Peyer's patch (tissue), 4 donors: ENCODE results near the gene HPF1. TPM values are rescaled to one million over a fixed set of nuclear protein-coding genes. Genes with fewer than 3 reads are reported as not detected.
"Not testable (repeated sequence)": the region's sequence is repeated elsewhere in the genome, so short reads cannot be mapped to it uniquely, and the experiment has no call there.

Source experiments
- DNase-seq, 3 donors: peaks; one replicate each; pipeline ENCODE4 v3.0.0-alpha.2; 2017 to 2019
- H3K27ac ChIP-seq, 4 donors: fragments of 200-600 bp; sonication (generic); one replicate each; pipeline ENCODE4 v1.5.1; 2016 to 2019
- H3K27me3 ChIP-seq, 2 donors: fragments of 200-600 bp; sonication (generic); one replicate each; pipeline ENCODE4 v1.5.1; 2019
- H3K36me3 ChIP-seq, 3 donors: fragments of 200-600 bp; sonication (generic); one replicate each; pipeline ENCODE4 v1.5.1; 2016 to 2019
- H3K4me1 ChIP-seq, 4 donors: fragments of 200-600 bp; sonication (generic); one replicate each; pipeline ENCODE4 v1.5.1; 2016 to 2019
- H3K4me3 ChIP-seq, 4 donors: fragments of 200-600 bp; sonication (generic); 1 replicate in 3 of 4; 2 replicates in 1 of 4; pipeline ENCODE4 v1.5.1; 2016 to 2019; ENCODE audit warnings: mild to moderate bottlenecking in 1 of 4
- H3K9me3 ChIP-seq, 4 donors: fragments of 200-600 bp; sonication (generic); one replicate each; pipeline ENCODE4 v1.5.1; 2016 to 2019; ENCODE audit warnings: mild to moderate bottlenecking in 1 of 4
- CTCF ChIP-seq, 6 experiments: fragments of 450-650 bp in 4 of 6; fragments of 200-600 bp in 2 of 6; sonication (generic) in 1 of 6; IDR thresholded peaks; one replicate each; pipeline ENCODE4 v1.5.1; 2017 to 2019; ENCODE audit warnings: antibody characterized with exemption in 6 of 6, mild to moderate bottlenecking in 3 of 6, moderate library complexity in 1 of 6
- POLR2A ChIP-seq, 2 donors: fragments of 450-650 bp; IDR thresholded peaks; one replicate each; pipeline ENCODE4 v1.5.1; 2017; ENCODE audit warnings: antibody characterized with exemption in 2 of 2, mild to moderate bottlenecking in 2 of 2, moderate library complexity in 2 of 2
- total RNA-seq, 4 donors: library from RNA; depleted of rRNA; stranded (reverse); fragments of >200 nt; gene quantifications; one replicate each; pipeline ENCODE4 v1.1.0, GENCODE V29; 2016

HPF1 gene
- total RNA-seq, 4 donors from 2014 or later = 7.1 to 55.3 (median 13.5) TPM

GRCh38 chr4:169795585-169795984 lies 37.8 kb upstream of the HPF1 start:
- Histone ChIP-seq H3K27ac (no peak overlapping the region), H3K4me1 (no peaks in the 10 kb centered on the region), H3K4me3 (no peak overlapping the region), H3K27me3 (no peaks in the 10 kb centered on the region), H3K9me3 (no peaks in the 10 kb centered on the region), H3K36me3 (no peaks in the 10 kb centered on the region)
- TF ChIP-seq CTCF (IDR thresholded peaks at IDR 0.05) (no peak), POLR2A (IDR thresholded peaks at IDR 0.05) (no peak)
- no peak for DNase-seq

GRCh38 chr4:169791527-169792156 lies 33.9 kb upstream of the HPF1 start:
- Histone ChIP-seq H3K27me3 (no peaks in the 10 kb centered on the region), H3K9me3 (no peaks in the 10 kb centered on the region)

GRCh38 chr4:169791062-169791461 lies 33.3 kb upstream of the HPF1 start:
- no peak overlapping the region for H3K4me3 ChIP-seq
- no peaks in the 10 kb centered on the region for H3K36me3 ChIP-seq
- H3K4me1 ChIP-seq = no peaks in the 10 kb centered on the region
- no peaks in the 10 kb centered on the region for H3K27me3 ChIP-seq
- TF ChIP-seq CTCF (IDR thresholded peaks at IDR 0.05) = no peak
- TF ChIP-seq POLR2A (IDR thresholded peaks at IDR 0.05) = no peak
- DNase-seq = no peak
- no peak overlapping the region for H3K27ac ChIP-seq
- no peaks in the 10 kb centered on the region for H3K9me3 ChIP-seq

More at GRCh38 chr4:169791527-169792156, 33.9 kb upstream of the HPF1 start:
- no peak for TF ChIP-seq POLR2A (IDR thresholded peaks at IDR 0.05)
- peak in 4 of 6 experiments; percentile 22 to 33 (median 25) for TF ChIP-seq CTCF (IDR thresholded peaks at IDR 0.05)
- H3K27ac ChIP-seq = no peak overlapping the region
- no peaks in the 10 kb centered on the region for H3K36me3 ChIP-seq
- peak in 1 of 3 donors; percentile 48 for DNase-seq
- no peaks in the 10 kb centered on the region for H3K4me1 ChIP-seq
- H3K4me3 ChIP-seq = peak overlapping the region in 2 of 4 donors; percentile 4 to 40

DNA sequence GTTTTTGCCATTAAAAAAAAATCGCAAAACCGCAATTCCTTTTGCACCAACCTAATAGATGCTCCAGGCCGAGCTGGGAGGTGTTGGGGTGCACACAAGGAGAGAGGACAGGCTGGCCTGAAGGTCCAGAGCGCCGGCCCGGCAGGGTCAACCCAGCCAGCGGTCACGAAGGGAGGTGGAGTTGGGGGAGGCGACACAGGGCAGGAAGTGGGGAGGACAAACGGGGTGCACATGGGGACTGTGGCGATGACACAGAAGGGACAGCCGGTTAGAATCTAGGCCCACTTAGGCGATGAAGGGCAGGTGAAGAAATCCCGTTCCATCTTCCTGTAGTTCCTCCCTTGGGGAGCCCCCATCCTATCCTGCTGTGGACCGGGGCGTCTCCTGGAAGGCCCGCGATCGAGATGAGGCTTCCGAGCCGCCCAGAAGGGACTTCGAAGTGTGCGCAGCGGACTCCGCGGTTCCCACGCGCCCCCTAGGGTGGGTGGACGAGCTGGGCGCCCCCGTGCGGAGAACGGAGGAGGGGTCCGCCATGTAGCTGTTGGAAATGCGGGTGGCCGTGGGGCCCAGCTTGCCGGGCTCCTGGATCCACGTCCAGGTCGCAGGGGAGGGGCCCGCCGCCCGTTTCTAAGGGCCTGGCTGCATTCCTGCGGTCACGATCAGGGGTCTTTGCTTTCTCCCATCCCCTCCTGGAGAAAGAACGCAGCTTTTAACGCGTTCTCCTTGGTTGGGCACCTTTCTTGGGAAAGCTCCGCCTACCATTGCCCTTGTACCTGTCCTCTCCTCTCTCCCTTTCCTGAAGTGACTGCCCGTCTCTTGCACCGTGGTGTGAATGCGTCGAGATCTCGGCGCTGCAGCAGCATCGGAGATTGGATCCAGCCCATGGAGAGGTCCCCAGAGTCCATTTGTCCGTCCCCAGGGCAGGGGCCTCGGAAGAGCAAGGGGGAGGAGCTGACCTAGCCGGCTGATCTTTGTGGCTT lies 17.0 kb upstream of the HPF1 start:
- DNase-seq = no peak
- Histone ChIP-seq H3K27me3 (no peaks in the 10 kb centered on the region), H3K9me3 (no peaks in the 10 kb centered on the region), H3K36me3 (no peaks in the 10 kb centered on the region), H3K27ac (no peak overlapping the region), H3K4me3 (peak overlapping the region in 1 of 4 donors; percentile 3), H3K4me1 (peaks cover 0 to 6% (median 0%) of the 10 kb centered on the region in 4 donors)
- TF ChIP-seq POLR2A (IDR thresholded peaks at IDR 0.05) (no peak), CTCF (IDR thresholded peaks at IDR 0.05) (no peak)

DNA sequence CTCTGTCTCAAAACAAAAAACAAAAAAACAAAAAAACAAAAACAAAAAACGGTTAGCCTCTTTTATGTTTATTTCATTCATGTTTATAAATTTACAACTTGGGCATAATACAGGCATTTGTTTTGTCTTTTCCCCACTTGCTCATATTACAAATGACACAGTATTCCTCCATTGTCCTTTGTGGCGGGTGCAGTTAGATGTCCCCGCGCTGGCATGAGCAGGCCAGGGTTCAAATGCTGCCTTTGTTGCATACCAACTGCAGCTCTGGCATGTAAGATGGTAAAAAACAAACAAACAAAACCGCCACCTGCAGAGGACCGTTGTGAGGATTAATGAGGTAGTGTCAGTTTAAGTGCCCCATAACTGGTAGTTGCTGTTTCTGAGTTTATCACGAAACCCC lies 16.1 kb upstream of the HPF1 start:
- H3K4me3 ChIP-seq = no peak overlapping the region
- no peaks in the 10 kb centered on the region for H3K36me3 ChIP-seq
- no peak for TF ChIP-seq POLR2A (IDR thresholded peaks at IDR 0.05)
- no peak for TF ChIP-seq CTCF (IDR thresholded peaks at IDR 0.05)
- H3K9me3 ChIP-seq = no peaks in the 10 kb centered on the region
- no peak overlapping the region for H3K27ac ChIP-seq
- no peak for DNase-seq
- peaks cover 0 to 6% (median 0%) of the 10 kb centered on the region in 4 donors for H3K4me1 ChIP-seq
- H3K27me3 ChIP-seq = no peaks in the 10 kb centered on the region

DNA sequence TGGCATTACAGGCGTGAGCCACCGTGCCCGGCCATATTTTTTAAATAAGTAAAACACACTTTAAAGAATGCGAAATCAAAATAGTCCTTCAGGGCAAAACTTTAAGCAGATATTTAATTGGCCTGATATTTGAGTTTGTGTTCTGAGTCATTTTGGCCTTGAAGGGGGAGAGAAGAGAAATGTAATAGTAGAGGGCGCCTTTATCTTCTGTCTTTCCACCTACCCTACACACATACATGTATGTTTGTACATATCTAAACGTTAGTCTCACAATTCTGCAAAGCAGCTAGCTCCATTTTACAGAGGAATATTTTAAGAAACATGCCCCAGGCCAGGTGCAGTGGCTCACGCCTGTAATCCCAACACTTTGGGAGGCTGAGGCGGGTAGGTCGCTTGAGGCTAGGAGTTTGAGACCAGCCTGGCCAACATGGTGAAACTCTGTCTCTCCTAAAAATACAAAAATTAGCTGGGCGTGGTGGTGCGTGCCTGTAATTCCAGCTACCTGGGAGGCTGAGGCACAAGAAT lies 13.9 kb upstream of the HPF1 start:
- not testable (repeated sequence) for H3K36me3 ChIP-seq, DNase-seq, H3K4me1 ChIP-seq, H3K27ac ChIP-seq, H3K4me3 ChIP-seq, H3K27me3 ChIP-seq, H3K9me3 ChIP-seq
